Esophagus squamous epithelium (tissue), 4 donors: ENCODE results near the gene WBP1L.

Experiments used
- POLR2A ChIP-seq, 4 donors: fragments of 450-650 bp; IDR thresholded peaks; one replicate each; pipeline ENCODE4 v1.6.1; 2017; ENCODE audit warnings: antibody characterized with exemption in 4 of 4, mild to moderate bottlenecking in 4 of 4, moderate library complexity in 3 of 4
- TF ChIP-seq, protein P1 (sequence below), 6 experiments: fragments of 450-650 bp in 4 of 6; fragments of 200-600 bp in 2 of 6; sonication (generic) in 2 of 6; IDR thresholded peaks; one replicate each; pipeline ENCODE4 v1.5.1; 2016 to 2019; ENCODE audit warnings: antibody characterized with exemption in 6 of 6, mild to moderate bottlenecking in 4 of 6, moderate library complexity in 4 of 6

DNA sequence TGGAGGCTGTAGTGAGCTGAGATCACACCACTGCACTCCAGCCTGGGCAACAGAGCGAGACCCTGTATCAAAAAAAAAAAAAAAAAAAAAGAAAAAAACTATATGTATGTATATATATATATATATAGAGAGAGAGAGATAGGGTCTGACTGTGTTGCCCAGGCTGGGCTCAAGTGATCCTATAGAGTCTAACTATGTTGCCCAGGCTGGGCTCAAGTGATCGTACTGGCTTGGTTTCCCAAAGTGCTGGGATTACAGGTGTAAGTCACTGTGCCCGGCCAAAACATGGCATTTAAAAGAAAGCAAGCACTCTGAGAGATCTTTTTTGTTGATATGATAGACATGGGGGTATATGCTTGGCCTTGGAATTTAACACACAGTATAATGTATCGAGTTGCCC lies 73.4 kb downstream of the WBP1L start:
- TF ChIP-seq, protein P1, sequence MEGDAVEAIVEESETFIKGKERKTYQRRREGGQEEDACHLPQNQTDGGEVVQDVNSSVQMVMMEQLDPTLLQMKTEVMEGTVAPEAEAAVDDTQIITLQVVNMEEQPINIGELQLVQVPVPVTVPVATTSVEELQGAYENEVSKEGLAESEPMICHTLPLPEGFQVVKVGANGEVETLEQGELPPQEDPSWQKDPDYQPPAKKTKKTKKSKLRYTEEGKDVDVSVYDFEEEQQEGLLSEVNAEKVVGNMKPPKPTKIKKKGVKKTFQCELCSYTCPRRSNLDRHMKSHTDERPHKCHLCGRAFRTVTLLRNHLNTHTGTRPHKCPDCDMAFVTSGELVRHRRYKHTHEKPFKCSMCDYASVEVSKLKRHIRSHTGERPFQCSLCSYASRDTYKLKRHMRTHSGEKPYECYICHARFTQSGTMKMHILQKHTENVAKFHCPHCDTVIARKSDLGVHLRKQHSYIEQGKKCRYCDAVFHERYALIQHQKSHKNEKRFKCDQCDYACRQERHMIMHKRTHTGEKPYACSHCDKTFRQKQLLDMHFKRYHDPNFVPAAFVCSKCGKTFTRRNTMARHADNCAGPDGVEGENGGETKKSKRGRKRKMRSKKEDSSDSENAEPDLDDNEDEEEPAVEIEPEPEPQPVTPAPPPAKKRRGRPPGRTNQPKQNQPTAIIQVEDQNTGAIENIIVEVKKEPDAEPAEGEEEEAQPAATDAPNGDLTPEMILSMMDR (IDR thresholded peaks at IDR 0.05), result no peak
- TF ChIP-seq POLR2A (IDR thresholded peaks at IDR 0.05), result no peak
